Stomach (tissue), 4 donors: ENCODE measurements around the gene USP7.

Source experiments
- POLR2A ChIP-seq, 4 donors: fragments of 450-650 bp; IDR thresholded peaks; one replicate each; pipeline ENCODE4 v1.6.1; 2016; ENCODE audit warnings: antibody characterized with exemption in 4 of 4, control low read depth in 2 of 4, mild to moderate bottlenecking in 1 of 4, moderate library complexity in 1 of 4
- TF ChIP-seq, protein P1 (sequence below), 7 experiments: fragments of 450-650 bp in 4 of 7; fragments of 200-600 bp in 3 of 7; sonication (generic) in 3 of 7; IDR thresholded peaks; one replicate each; pipeline ENCODE4 v1.5.1; 2016 to 2019; ENCODE audit warnings: antibody characterized with exemption in 7 of 7, control low read depth in 2 of 7, mild to moderate bottlenecking in 1 of 7

DNA sequence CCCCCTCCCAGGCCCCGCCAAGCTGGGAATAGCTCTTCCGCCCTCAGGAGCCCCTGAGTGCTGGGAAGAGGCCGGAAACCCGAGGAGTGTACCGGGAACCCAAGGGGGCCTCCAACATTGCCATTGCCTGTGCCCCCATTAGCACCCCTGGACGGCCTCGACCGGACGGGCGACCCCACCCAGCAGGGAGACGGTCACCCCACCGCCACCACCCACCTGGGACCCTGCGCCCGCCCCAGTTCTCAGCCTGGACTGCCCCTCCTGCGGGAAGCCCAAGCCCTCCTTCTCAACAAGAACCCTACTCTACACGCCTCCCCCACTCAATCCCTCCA, 96.9 kb downstream of the USP7 start:
- TF ChIP-seq, protein P1, sequence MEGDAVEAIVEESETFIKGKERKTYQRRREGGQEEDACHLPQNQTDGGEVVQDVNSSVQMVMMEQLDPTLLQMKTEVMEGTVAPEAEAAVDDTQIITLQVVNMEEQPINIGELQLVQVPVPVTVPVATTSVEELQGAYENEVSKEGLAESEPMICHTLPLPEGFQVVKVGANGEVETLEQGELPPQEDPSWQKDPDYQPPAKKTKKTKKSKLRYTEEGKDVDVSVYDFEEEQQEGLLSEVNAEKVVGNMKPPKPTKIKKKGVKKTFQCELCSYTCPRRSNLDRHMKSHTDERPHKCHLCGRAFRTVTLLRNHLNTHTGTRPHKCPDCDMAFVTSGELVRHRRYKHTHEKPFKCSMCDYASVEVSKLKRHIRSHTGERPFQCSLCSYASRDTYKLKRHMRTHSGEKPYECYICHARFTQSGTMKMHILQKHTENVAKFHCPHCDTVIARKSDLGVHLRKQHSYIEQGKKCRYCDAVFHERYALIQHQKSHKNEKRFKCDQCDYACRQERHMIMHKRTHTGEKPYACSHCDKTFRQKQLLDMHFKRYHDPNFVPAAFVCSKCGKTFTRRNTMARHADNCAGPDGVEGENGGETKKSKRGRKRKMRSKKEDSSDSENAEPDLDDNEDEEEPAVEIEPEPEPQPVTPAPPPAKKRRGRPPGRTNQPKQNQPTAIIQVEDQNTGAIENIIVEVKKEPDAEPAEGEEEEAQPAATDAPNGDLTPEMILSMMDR (IDR thresholded peaks at IDR 0.05): no peak
- no peak for TF ChIP-seq POLR2A (IDR thresholded peaks at IDR 0.05)
